ENCODE results near the gene FGF6. TPM values are rescaled to one million over a fixed set of nuclear protein-coding genes. Genes with fewer than 3 reads are reported as not detected.

FGF6 gene
- total and polyA plus RNA-seq, 2 donors (not counting 1 experiment from before 2014, with no cell fraction given), result not detected

GRCh38 chr12:4388032-4388431, 57.6 kb downstream of the FGF6 start:
- no peaks in the 10 kb centered on the region for H3K79me2 ChIP-seq (ENCODE audit: control insufficient read depth, insufficient read depth, low read length)
- H4K20me1 ChIP-seq (ENCODE audit: control insufficient read depth, extremely low read depth, insufficient read depth, low read length), result no peaks in the 10 kb centered on the region
- TF ChIP-seq EZH2 (IDR thresholded peaks at IDR 0.05; ENCODE audit: low read length, missing control alignments) (no peak), CTCF (conservative IDR thresholded peaks at IDR 0.05 in 1 of 2, IDR thresholded peaks at IDR 0.05 in 1 of 2; ENCODE audit: low read depth in 1 of 2, low read length in 2 of 2) (no peak)
- no peaks in the 10 kb centered on the region for H3K4me1 ChIP-seq (ENCODE audit: control insufficient read depth, extremely low read depth, insufficient read depth, low read length)
- H3K9me3 ChIP-seq (ENCODE audit: control insufficient read depth, insufficient read depth, low read depth, low read length), result no peaks in the 10 kb centered on the region
- H3K27ac ChIP-seq (ENCODE audit: insufficient read depth, low read length), result no peak overlapping the region
- H3K36me3 ChIP-seq (ENCODE audit: control insufficient read depth, insufficient read depth, low read length), result no peaks in the 10 kb centered on the region
- no peak for DNase-seq (ENCODE audit: low read depth in 2 of 2)
- no peak overlapping the region for H2AFZ ChIP-seq (ENCODE audit: low read length)
- H3K9ac ChIP-seq (ENCODE audit: insufficient read depth, low read length), result no peak overlapping the region
- no peak overlapping the region for H3K4me3 ChIP-seq (replicated peaks in 1 of 4; ENCODE audit: control extremely low read depth in 1 of 4, insufficient read depth in 1 of 4, low read depth in 3 of 4, low read length in 4 of 4)
- H3K27me3 ChIP-seq (ENCODE audit: control insufficient read depth, insufficient read depth, low read length), result no peaks in the 10 kb centered on the region
- H3K4me2 ChIP-seq (ENCODE audit: extremely low read depth, insufficient read depth, low read length), result no peak overlapping the region

- no peaks in the 10 kb centered on the region for H3K4me1 ChIP-seq (ENCODE audit: control insufficient read depth, extremely low read depth, insufficient read depth, low read length)
- no peaks in the 10 kb centered on the region for H4K20me1 ChIP-seq (ENCODE audit: control insufficient read depth, extremely low read depth, insufficient read depth, low read length)
- no peak for DNase-seq (ENCODE audit: low read depth in 2 of 2)
- no peaks in the 10 kb centered on the region for H3K79me2 ChIP-seq (ENCODE audit: control insufficient read depth, insufficient read depth, low read length)
- no peaks in the 10 kb centered on the region for H3K9me3 ChIP-seq (ENCODE audit: control insufficient read depth, insufficient read depth, low read depth, low read length)
- H3K4me3 ChIP-seq (replicated peaks in 1 of 4; ENCODE audit: control extremely low read depth in 1 of 4, insufficient read depth in 1 of 4, low read depth in 3 of 4, low read length in 4 of 4), result no peak overlapping the region
- no peak overlapping the region for H3K4me2 ChIP-seq (ENCODE audit: extremely low read depth, insufficient read depth, low read length)
- H3K9ac ChIP-seq (ENCODE audit: insufficient read depth, low read length), result no peak overlapping the region
- TF ChIP-seq EZH2 (IDR thresholded peaks at IDR 0.05; ENCODE audit: low read length, missing control alignments), result no peak
- TF ChIP-seq CTCF (conservative IDR thresholded peaks at IDR 0.05 in 1 of 2, IDR thresholded peaks at IDR 0.05 in 1 of 2; ENCODE audit: low read depth in 1 of 2, low read length in 2 of 2), result no peak
- H3K36me3 ChIP-seq (ENCODE audit: control insufficient read depth, insufficient read depth, low read length), result no peaks in the 10 kb centered on the region
- no peak overlapping the region for H3K27ac ChIP-seq (ENCODE audit: insufficient read depth, low read length)
- no peaks in the 10 kb centered on the region for H3K27me3 ChIP-seq (ENCODE audit: control insufficient read depth, insufficient read depth, low read length)
- no peak overlapping the region for H2AFZ ChIP-seq (ENCODE audit: low read length)
Measured at GRCh38 chr12:4387607-4388006, 58.0 kb downstream of the FGF6 start.

GRCh38 chr12:4386801-4387200, 58.8 kb downstream of the FGF6 start:
- no peaks in the 10 kb centered on the region for H3K4me1 ChIP-seq (ENCODE audit: control insufficient read depth, extremely low read depth, insufficient read depth, low read length)
- DNase-seq (ENCODE audit: low read depth in 2 of 2), result no peak
- H3K9ac ChIP-seq (ENCODE audit: insufficient read depth, low read length), result no peak overlapping the region
- TF ChIP-seq CTCF (conservative IDR thresholded peaks at IDR 0.05 in 1 of 2, IDR thresholded peaks at IDR 0.05 in 1 of 2; ENCODE audit: low read depth in 1 of 2, low read length in 2 of 2), result no peak
- TF ChIP-seq EZH2 (IDR thresholded peaks at IDR 0.05; ENCODE audit: low read length, missing control alignments), result no peak
- H3K79me2 ChIP-seq (ENCODE audit: control insufficient read depth, insufficient read depth, low read length), result no peaks in the 10 kb centered on the region
- H3K9me3 ChIP-seq (ENCODE audit: control insufficient read depth, insufficient read depth, low read depth, low read length), result no peaks in the 10 kb centered on the region
- no peaks in the 10 kb centered on the region for H3K36me3 ChIP-seq (ENCODE audit: control insufficient read depth, insufficient read depth, low read length)
- H3K4me3 ChIP-seq (replicated peaks in 1 of 4; ENCODE audit: control extremely low read depth in 1 of 4, insufficient read depth in 1 of 4, low read depth in 3 of 4, low read length in 4 of 4), result no peak overlapping the region
- no peak overlapping the region for H2AFZ ChIP-seq (ENCODE audit: low read length)
- no peaks in the 10 kb centered on the region for H4K20me1 ChIP-seq (ENCODE audit: control insufficient read depth, extremely low read depth, insufficient read depth, low read length)
- H3K4me2 ChIP-seq (ENCODE audit: extremely low read depth, insufficient read depth, low read length), result no peak overlapping the region
- H3K27ac ChIP-seq (ENCODE audit: insufficient read depth, low read length), result no peak overlapping the region
- no peaks in the 10 kb centered on the region for H3K27me3 ChIP-seq (ENCODE audit: control insufficient read depth, insufficient read depth, low read length)

Other genes starting within 250 kb of the FGF6 start
- 35.2 and 37.3 TPM in 2 replicates for gene CCND2, start 172.1 kb downstream of the FGF6 start, total RNA-seq
- 7.0 and 9.7 TPM in 2 replicates for gene CCND2, start 172.1 kb downstream of the FGF6 start, polyA plus RNA-seq
- gene TIGAR, start 124.6 kb downstream of the FGF6 start, total RNA-seq, result 12.3 and 19.5 TPM in 2 replicates
- 15.3 and 20.7 TPM in 2 replicates for gene TIGAR, start 124.6 kb downstream of the FGF6 start, polyA plus RNA-seq
- not detected in 2 replicates for gene FGF23, start 66.1 kb downstream of the FGF6 start, total RNA-seq
- not detected in 2 replicates for gene FGF23, start 66.1 kb downstream of the FGF6 start, polyA plus RNA-seq
- 1.0 and 4.1 TPM in 2 replicates for gene RAD51AP1, start 93.1 kb upstream of the FGF6 start, total RNA-seq
- 11.0 and 28.9 TPM in 2 replicates for gene RAD51AP1, start 93.1 kb upstream of the FGF6 start, polyA plus RNA-seq
- 57.0 and 63.1 TPM in 2 replicates for gene DYRK4, start 116.4 kb upstream of the FGF6 start, total RNA-seq
- 42.2 and 55.2 TPM in 2 replicates for gene DYRK4, start 116.4 kb upstream of the FGF6 start, polyA plus RNA-seq
- 1.5 and 2.8 TPM in 2 replicates for gene AKAP3, start 203.2 kb upstream of the FGF6 start, total RNA-seq
- 0.30 and 1.1 TPM in 2 replicates for gene AKAP3, start 203.2 kb upstream of the FGF6 start, polyA plus RNA-seq
- gene NDUFA9, start 203.3 kb upstream of the FGF6 start, total RNA-seq, result 21.3 and 42.6 TPM in 2 replicates
- gene NDUFA9, start 203.3 kb upstream of the FGF6 start, polyA plus RNA-seq, result 68.8 and 73.8 TPM in 2 replicates

Measured in fibroblast of lung (primary cell).